ENCODE measurements around the gene PRKAG2.

- TF ChIP-seq CTCF (IDR thresholded peaks at IDR 0.05; ENCODE audit: insufficient read depth, low read length, poor library complexity, severe bottlenecking) (no peak), EZH2phosphoT487 (conservative IDR thresholded peaks at IDR 0.05; ENCODE audit: low read length) (no peak)
Observed at GRCh38 chr7:151917791-151918509, 41.0 kb upstream of the PRKAG2 start.
